Measurements from ENCODE around the gene SCFD2.

DNA sequence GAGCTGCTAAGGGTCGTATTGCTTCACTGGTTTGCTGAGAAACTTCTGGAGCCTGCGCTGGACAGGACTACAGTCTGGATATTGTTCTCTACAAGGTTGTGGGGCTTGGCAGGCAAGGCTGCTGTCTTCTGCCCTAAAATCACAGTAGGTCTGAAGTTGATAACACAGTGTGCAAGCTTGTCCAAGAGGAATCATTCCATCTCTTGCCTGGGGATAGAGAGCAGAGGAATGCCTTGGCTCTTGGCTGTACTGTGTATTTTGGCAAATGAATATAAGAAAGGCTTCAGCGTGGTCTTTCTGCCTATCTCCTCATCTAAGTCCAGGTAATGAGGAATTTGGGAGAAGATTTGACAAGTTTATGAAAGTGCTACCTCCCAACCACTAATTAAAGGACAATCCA, 513.1 kb downstream of the SCFD2 start:
- TF ChIP-seq SP1 (IDR thresholded peaks at IDR 0.05) (no peak), SUZ12 (IDR thresholded peaks at IDR 0.05) (no peak), ZNF384 (IDR thresholded peaks at IDR 0.05) (no peak), LEF1 (IDR thresholded peaks at IDR 0.05; ENCODE audit: borderline replicate concordance) (no peak)
